Measurements from ENCODE around the gene CD52.

Gene CD52

GRCh38 chr1:26317612-26318337, at the start of gene CD52:
TSS of gene CD52 (plus strand) at chr1:26317958. CDS start at chr1:26318018, 60 bp downstream.
- peak; percentile 83 for DNase-seq

- DNase-seq = no peak
Observed at GRCh38 chr1:26268290-26269197, 49.2 kb upstream of the CD52 start.

- no peak for DNase-seq
Observed at GRCh38 chr1:26269198-26269550, 48.6 kb upstream of the CD52 start.

- no peak for DNase-seq
Observed at GRCh38 chr1:26274801-26275425, 42.8 kb upstream of the CD52 start.

- DNase-seq = peak; percentile 91
Observed at GRCh38 chr1:26275580-26276431, 42.0 kb upstream of the CD52 start.

- DNase-seq = no peak
Observed at GRCh38 chr1:26276432-26276838, 41.3 kb upstream of the CD52 start.

GRCh38 chr1:26277261-26277661, 40.5 kb upstream of the CD52 start:
- no peak for DNase-seq

GRCh38 chr1:26277719-26278118, 40.0 kb upstream of the CD52 start:
- no peak for DNase-seq

GRCh38 chr1:26278303-26278702, 39.5 kb upstream of the CD52 start:
- peak; percentile 63 for DNase-seq

GRCh38 chr1:26278724-26279455, 38.9 kb upstream of the CD52 start:
- DNase-seq = peak; percentile 76

GRCh38 chr1:26279456-26280332, 38.1 kb upstream of the CD52 start, which contains the start of gene SH3BGRL3:
TSS of gene SH3BGRL3 (plus strand) at chr1:26280086. CDS start at chr1:26280156, 70 bp downstream.
- peak; percentile 92 for DNase-seq

GRCh38 chr1:26280333-26281042, 37.3 kb upstream of the CD52 start:
- peak; percentile 64 for DNase-seq

- peak; percentile 64 for DNase-seq
Observed at GRCh38 chr1:26281091-26281958, 36.4 kb upstream of the CD52 start.

GRCh38 chr1:26281971-26282370, 35.8 kb upstream of the CD52 start:
- no peak for DNase-seq

GRCh38 chr1:26282401-26282918, 35.3 kb upstream of the CD52 start:
- no peak for DNase-seq

- DNase-seq = no peak
Observed at GRCh38 chr1:26283279-26283853, 34.4 kb upstream of the CD52 start.

GRCh38 chr1:26283871-26284596, 33.7 kb upstream of the CD52 start:
- peak; percentile 73 for DNase-seq

Measured in activated CD8-positive, alpha-beta memory T cell treated with anti-CD3 and anti-CD28 coated beads for 24 hours (primary cell).